ENCODE measurements around the gene PRKN. TPM values are rescaled to one million over a fixed set of nuclear protein-coding genes. Genes with fewer than 3 reads are reported as not detected.

Gene PRKN
- total RNA-seq, 1 donor from 2014 or later, result 1.3 TPM

- H3K36me3 ChIP-seq (ENCODE audit: insufficient read depth, low read length), result no peaks in the 10 kb centered on the region
- H3K27ac ChIP-seq (ENCODE audit: low read depth, low read length), result no peak overlapping the region
- Mint-ChIP-seq H3K27ac (ENCODE audit: unreplicated experiment) (no peak overlapping the region), H3K27me3 (ENCODE audit: low read depth, unreplicated experiment) (no peaks in the 10 kb centered on the region), H3K4me1 (ENCODE audit: low read depth, unreplicated experiment) (peaks cover 10% of the 10 kb centered on the region), H3K4me3 (ENCODE audit: unreplicated experiment) (no peak overlapping the region), H3K36me3 (ENCODE audit: low read depth, unreplicated experiment) (no peaks in the 10 kb centered on the region), H3K9me3 (ENCODE audit: unreplicated experiment) (no peaks in the 10 kb centered on the region)
- peak overlapping the region; percentile 6 for H2AFZ ChIP-seq (ENCODE audit: low read depth, low read length)
- H3K9me3 ChIP-seq (ENCODE audit: insufficient read depth, low read depth, low read length), result no peaks in the 10 kb centered on the region
- H3K4me2 ChIP-seq (ENCODE audit: low read length), result no peak overlapping the region
- no peak overlapping the region for H3K9ac ChIP-seq (ENCODE audit: low read length)
- DNase-seq (ENCODE audit: low read depth), result no peak
- TF ChIP-seq CTCF (IDR thresholded peaks at IDR 0.05; ENCODE audit: insufficient read depth, low read depth, low read length) (no peak), EZH2 (IDR thresholded peaks at IDR 0.05; ENCODE audit: insufficient read depth, low read length) (no peak)
- no peaks in the 10 kb centered on the region for H3K79me2 ChIP-seq (ENCODE audit: insufficient read depth, low read length)
- H3K4me3 ChIP-seq (ENCODE audit: insufficient read depth, low read depth, low read length), result no peak overlapping the region
- H3K27me3 ChIP-seq (ENCODE audit: insufficient read depth, low read length), result no peaks in the 10 kb centered on the region
- no peak for FAIRE-seq
- H3K4me1 ChIP-seq (ENCODE audit: insufficient read depth, low read length), result no peaks in the 10 kb centered on the region
- H4K20me1 ChIP-seq (ENCODE audit: insufficient read depth, low read length), result no peaks in the 10 kb centered on the region
Measured at GRCh38 chr6:161477876-161478425, 1249.6 kb downstream of the PRKN start.

GRCh38 chr6:161476711-161477110 is 1250.9 kb downstream of the PRKN start:
- peak overlapping the region; percentile 68 for H2AFZ ChIP-seq (ENCODE audit: low read depth, low read length)
- no peaks in the 10 kb centered on the region for H3K36me3 ChIP-seq (ENCODE audit: insufficient read depth, low read length)
- no peaks in the 10 kb centered on the region for H3K27me3 Mint-ChIP-seq (ENCODE audit: low read depth, unreplicated experiment)
- H3K4me1 ChIP-seq (ENCODE audit: insufficient read depth, low read length), result no peaks in the 10 kb centered on the region
- H3K79me2 ChIP-seq (ENCODE audit: insufficient read depth, low read length), result no peaks in the 10 kb centered on the region
- no peaks in the 10 kb centered on the region for H3K9me3 ChIP-seq (ENCODE audit: insufficient read depth, low read depth, low read length)
- peak overlapping the region; percentile 64 for H3K9ac ChIP-seq (ENCODE audit: low read length)
- H3K4me2 ChIP-seq (ENCODE audit: low read length), result peak overlapping the region; percentile 50
- FAIRE-seq (peak; percentile 20), DNase-seq (ENCODE audit: low read depth) (peak; percentile 97)
- no peaks in the 10 kb centered on the region for H3K36me3 Mint-ChIP-seq (ENCODE audit: low read depth, unreplicated experiment)
- no peaks in the 10 kb centered on the region for H3K27me3 ChIP-seq (ENCODE audit: insufficient read depth, low read length)
- no peaks in the 10 kb centered on the region for H4K20me1 ChIP-seq (ENCODE audit: insufficient read depth, low read length)
- no peaks in the 10 kb centered on the region for H3K9me3 Mint-ChIP-seq (ENCODE audit: unreplicated experiment)
- H3K4me3 Mint-ChIP-seq (ENCODE audit: unreplicated experiment), result no peak overlapping the region
- no peak overlapping the region for H3K27ac Mint-ChIP-seq (ENCODE audit: unreplicated experiment)
- TF ChIP-seq CTCF (IDR thresholded peaks at IDR 0.05; ENCODE audit: insufficient read depth, low read depth, low read length), result no peak
- TF ChIP-seq EZH2 (IDR thresholded peaks at IDR 0.05; ENCODE audit: insufficient read depth, low read length), result no peak
- peaks cover 6% of the 10 kb centered on the region for H3K4me1 Mint-ChIP-seq (ENCODE audit: low read depth, unreplicated experiment)
- H3K27ac ChIP-seq (ENCODE audit: low read depth, low read length), result peak overlapping the region; percentile 78
- H3K4me3 ChIP-seq (ENCODE audit: insufficient read depth, low read depth, low read length), result peak overlapping the region; percentile 0

GRCh38 chr6:161465403-161465802 is 1262.2 kb downstream of the PRKN start:
- H3K27me3 ChIP-seq (ENCODE audit: insufficient read depth, low read length), result no peaks in the 10 kb centered on the region
- FAIRE-seq (no peak), DNase-seq (ENCODE audit: low read depth) (no peak)
- Mint-ChIP-seq H3K27ac (ENCODE audit: unreplicated experiment) (no peak overlapping the region), H3K36me3 (ENCODE audit: low read depth, unreplicated experiment) (no peaks in the 10 kb centered on the region), H3K4me1 (ENCODE audit: low read depth, unreplicated experiment) (peaks cover 5% of the 10 kb centered on the region), H3K27me3 (ENCODE audit: low read depth, unreplicated experiment) (no peaks in the 10 kb centered on the region), H3K9me3 (ENCODE audit: unreplicated experiment) (peaks cover 6% of the 10 kb centered on the region), H3K4me3 (ENCODE audit: unreplicated experiment) (no peak overlapping the region)
- H3K9me3 ChIP-seq (ENCODE audit: insufficient read depth, low read depth, low read length), result no peaks in the 10 kb centered on the region
- H3K79me2 ChIP-seq (ENCODE audit: insufficient read depth, low read length), result no peaks in the 10 kb centered on the region
- no peaks in the 10 kb centered on the region for H3K36me3 ChIP-seq (ENCODE audit: insufficient read depth, low read length)
- H3K4me3 ChIP-seq (ENCODE audit: insufficient read depth, low read depth, low read length), result no peak overlapping the region
- no peak overlapping the region for H2AFZ ChIP-seq (ENCODE audit: low read depth, low read length)
- H3K4me1 ChIP-seq (ENCODE audit: insufficient read depth, low read length), result no peaks in the 10 kb centered on the region
- H3K4me2 ChIP-seq (ENCODE audit: low read length), result no peak overlapping the region
- H3K27ac ChIP-seq (ENCODE audit: low read depth, low read length), result no peak overlapping the region
- TF ChIP-seq CTCF (IDR thresholded peaks at IDR 0.05; ENCODE audit: insufficient read depth, low read depth, low read length), result no peak
- TF ChIP-seq EZH2 (IDR thresholded peaks at IDR 0.05; ENCODE audit: insufficient read depth, low read length), result no peak
- no peaks in the 10 kb centered on the region for H4K20me1 ChIP-seq (ENCODE audit: insufficient read depth, low read length)
- H3K9ac ChIP-seq (ENCODE audit: low read length), result no peak overlapping the region
